DND-41 (cell line): ENCODE results near the gene EGR4.

Experiments
- ATAC-seq: fragments of 200-7000 bp; cut with Tn5 transposase; 3 replicates; pipeline ENCODE4 v1.9.1; 2021; ENCODE audit warnings: low read depth; ENCODE audit not compliant: insufficient read depth
- DNase-seq: peaks from one replicate; pipeline ENCODE4 v3.0.0-alpha.2; 2020
- H2AFZ ChIP-seq: 2 replicates; pipeline ENCODE4 v1.6.0; 2012; ENCODE audit warnings: low read depth, low read length
- H3K27ac ChIP-seq: 2 replicates; pipeline ENCODE4 v1.5.1; 2012; ENCODE audit warnings: low read length, inconsistent platforms
- H3K27me3 ChIP-seq: fragments of 200-600 bp; sonication (generic); 2 replicates; pipeline ENCODE4 v1.6.0; 2012; ENCODE audit warnings: low read length, mild to moderate bottlenecking, inconsistent platforms; ENCODE audit not compliant: insufficient read depth, poor library complexity
- H3K36me3 ChIP-seq: 2 replicates; pipeline ENCODE4 v1.5.1; 2012; ENCODE audit warnings: low read length, inconsistent platforms; ENCODE audit not compliant: insufficient read depth
- H3K4me1 ChIP-seq: 2 replicates; pipeline ENCODE4 v1.5.1; 2012; ENCODE audit warnings: mild to moderate bottlenecking, low read length; ENCODE audit not compliant: insufficient read depth
- H3K4me2 ChIP-seq: 2 replicates; pipeline ENCODE4 v1.6.0; 2012; ENCODE audit warnings: mild to moderate bottlenecking, moderate library complexity, low read length, inconsistent platforms; ENCODE audit not compliant: insufficient read depth
- H3K4me3 ChIP-seq, 2 experiments: fragments of 200-600 bp in 1 of 2; shearing (Covaris generic) in 1 of 2; 2 replicates each; pipeline ENCODE4 v1.5.1; 2012 to 2016; ENCODE audit warnings: inconsistent platforms in 2 of 2, low read length in 2 of 2, mild to moderate bottlenecking in 2 of 2, low read depth in 1 of 2, moderate library complexity in 1 of 2
- H3K79me2 ChIP-seq: 2 replicates; pipeline ENCODE4 v1.6.0; 2012; ENCODE audit warnings: low read length, inconsistent platforms; ENCODE audit not compliant: insufficient read depth
- H3K9ac ChIP-seq: 2 replicates; pipeline ENCODE4 v1.6.0; 2012; ENCODE audit warnings: low read depth, mild to moderate bottlenecking, inconsistent platforms, low read length, moderate library complexity
- H3K9me3 ChIP-seq: 2 replicates; pipeline ENCODE4 v1.5.1; 2012; ENCODE audit warnings: low read length, moderate library complexity, mild to moderate bottlenecking, inconsistent platforms; ENCODE audit not compliant: insufficient read depth, severe bottlenecking
- H4K20me1 ChIP-seq: 2 replicates; pipeline ENCODE4 v1.6.0; 2012; ENCODE audit warnings: low read length; ENCODE audit not compliant: insufficient read depth
- EZH2 ChIP-seq: IDR thresholded peaks from 3 replicates; pipeline ENCODE4 v1.6.1; 2012; ENCODE audit warnings: borderline replicate concordance, low read depth, mild to moderate bottlenecking, moderate library complexity, low read length, inconsistent platforms; ENCODE audit not compliant: severe bottlenecking
- TF ChIP-seq, protein P1 (sequence below): IDR thresholded peaks from 2 replicates; pipeline ENCODE4 v1.5.1; 2012; ENCODE audit warnings: borderline replicate concordance, low read length, moderate library complexity, mild to moderate bottlenecking; ENCODE audit not compliant: poor library complexity, severe bottlenecking; ENCODE audit errors: extremely low read depth

EGR4 gene

DNA sequence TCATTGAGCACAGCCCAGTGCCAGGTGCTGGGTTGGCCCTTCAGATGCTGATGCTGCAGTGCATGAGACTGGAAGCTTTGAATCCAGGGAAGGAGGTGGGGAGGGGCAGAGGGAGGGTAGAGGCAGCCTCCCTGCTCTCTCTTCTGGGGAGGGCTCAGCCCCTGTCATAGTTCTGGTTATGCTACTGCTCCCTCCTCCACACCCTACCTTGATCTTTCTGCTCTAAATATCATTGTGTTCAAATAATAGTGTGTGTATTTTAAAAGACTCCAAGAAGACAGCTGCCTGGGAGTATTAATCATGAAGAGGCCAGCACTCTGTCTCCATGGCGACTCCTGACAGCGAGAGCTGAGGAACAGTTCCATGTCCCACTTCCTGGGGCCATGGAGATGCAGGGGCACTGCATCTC lies 3.8 kb upstream of the EGR4 start:
- Histone ChIP-seq H3K36me3 (no peaks in the 10 kb centered on the region), H3K27me3 (peaks cover 13% of the 10 kb centered on the region), H3K79me2 (no peaks in the 10 kb centered on the region), H3K9me3 (no peaks in the 10 kb centered on the region), H3K4me1 (no peaks in the 10 kb centered on the region), H2AFZ (no peak overlapping the region), H3K9ac (no peak overlapping the region), H3K4me3 (no peak overlapping the region), H3K4me2 (no peak overlapping the region), H4K20me1 (no peaks in the 10 kb centered on the region), H3K27ac (no peak overlapping the region)
- ATAC-seq (peak; percentile 50; the same call in 2 of the 3 replicates), DNase-seq (no peak)
- TF ChIP-seq EZH2 = no peak

- Histone ChIP-seq H3K79me2 (no peaks in the 10 kb centered on the region), H2AFZ (no peak overlapping the region), H3K9me3 (no peaks in the 10 kb centered on the region), H3K4me3 (no peak overlapping the region), H3K27me3 (peaks cover 13% of the 10 kb centered on the region), H4K20me1 (no peaks in the 10 kb centered on the region), H3K4me2 (no peak overlapping the region), H3K4me1 (no peaks in the 10 kb centered on the region), H3K9ac (no peak overlapping the region), H3K27ac (no peak overlapping the region), H3K36me3 (no peaks in the 10 kb centered on the region)
- no peak for DNase-seq
- ATAC-seq = no peak
- no peak for TF ChIP-seq EZH2
- TF ChIP-seq, protein P1, sequence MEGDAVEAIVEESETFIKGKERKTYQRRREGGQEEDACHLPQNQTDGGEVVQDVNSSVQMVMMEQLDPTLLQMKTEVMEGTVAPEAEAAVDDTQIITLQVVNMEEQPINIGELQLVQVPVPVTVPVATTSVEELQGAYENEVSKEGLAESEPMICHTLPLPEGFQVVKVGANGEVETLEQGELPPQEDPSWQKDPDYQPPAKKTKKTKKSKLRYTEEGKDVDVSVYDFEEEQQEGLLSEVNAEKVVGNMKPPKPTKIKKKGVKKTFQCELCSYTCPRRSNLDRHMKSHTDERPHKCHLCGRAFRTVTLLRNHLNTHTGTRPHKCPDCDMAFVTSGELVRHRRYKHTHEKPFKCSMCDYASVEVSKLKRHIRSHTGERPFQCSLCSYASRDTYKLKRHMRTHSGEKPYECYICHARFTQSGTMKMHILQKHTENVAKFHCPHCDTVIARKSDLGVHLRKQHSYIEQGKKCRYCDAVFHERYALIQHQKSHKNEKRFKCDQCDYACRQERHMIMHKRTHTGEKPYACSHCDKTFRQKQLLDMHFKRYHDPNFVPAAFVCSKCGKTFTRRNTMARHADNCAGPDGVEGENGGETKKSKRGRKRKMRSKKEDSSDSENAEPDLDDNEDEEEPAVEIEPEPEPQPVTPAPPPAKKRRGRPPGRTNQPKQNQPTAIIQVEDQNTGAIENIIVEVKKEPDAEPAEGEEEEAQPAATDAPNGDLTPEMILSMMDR = no peak
Observed at GRCh38 chr2:73295751-73296400, 2.5 kb upstream of the EGR4 start.

- Histone ChIP-seq H3K4me2 (no peak overlapping the region), H3K27me3 (peaks cover 13% of the 10 kb centered on the region), H3K4me1 (no peaks in the 10 kb centered on the region), H3K9ac (no peak overlapping the region), H3K79me2 (no peaks in the 10 kb centered on the region), H3K27ac (no peak overlapping the region), H2AFZ (no peak overlapping the region), H4K20me1 (no peaks in the 10 kb centered on the region), H3K4me3 (no peak overlapping the region), H3K36me3 (no peaks in the 10 kb centered on the region), H3K9me3 (no peaks in the 10 kb centered on the region)
- ATAC-seq = no peak
- no peak for DNase-seq
- TF ChIP-seq, protein P1 = no peak
- no peak for TF ChIP-seq EZH2
Observed at GRCh38 chr2:73294239-73294638, 891 bp upstream of the EGR4 start.

- no peak overlapping the region for H3K27ac ChIP-seq
- peaks cover 13% of the 10 kb centered on the region for H3K27me3 ChIP-seq
- no peaks in the 10 kb centered on the region for H3K9me3 ChIP-seq
- ATAC-seq = no peak
- H2AFZ ChIP-seq = no peak overlapping the region
- no peak overlapping the region for H3K4me2 ChIP-seq
- TF ChIP-seq, protein P1 = no peak
- TF ChIP-seq EZH2 = no peak
- H3K36me3 ChIP-seq = no peaks in the 10 kb centered on the region
- no peaks in the 10 kb centered on the region for H3K4me1 ChIP-seq
- no peak overlapping the region for H3K4me3 ChIP-seq
- H4K20me1 ChIP-seq = no peaks in the 10 kb centered on the region
- H3K79me2 ChIP-seq = no peaks in the 10 kb centered on the region
- DNase-seq = no peak
- H3K9ac ChIP-seq = no peak overlapping the region
Observed at GRCh38 chr2:73292906-73293533, 328 bp downstream of the EGR4 start.
